GM10266 (cell line): ENCODE measurements around the gene HOGA1.

Experiments
- DNase-seq: peaks from one replicate; pipeline ENCODE4 v3.0.0; 2012; ENCODE audit errors: extremely low spot score
- CTCF ChIP-seq: IDR thresholded peaks from 2 replicates; pipeline ENCODE4 v1.5.1; 2012; ENCODE audit warnings: mild to moderate bottlenecking, low read depth; ENCODE audit not compliant: control insufficient read depth, insufficient read depth; ENCODE audit errors: missing control alignments

HOGA1 gene

GRCh38 chr10:97540669-97541500 lies 43.3 kb upstream of the HOGA1 start:
- DNase-seq, result no peak

GRCh38 chr10:97542169-97543024 lies 41.8 kb upstream of the HOGA1 start:
- no peak for DNase-seq
- no peak for TF ChIP-seq CTCF

More at GRCh38 chr10:97540669-97541500, 43.3 kb upstream of the HOGA1 start:
- no peak for TF ChIP-seq CTCF

GRCh38 chr10:97543025-97543546 lies 41.1 kb upstream of the HOGA1 start:
- no peak for TF ChIP-seq CTCF

GRCh38 chr10:97546456-97547270 lies 37.5 kb upstream of the HOGA1 start:
- DNase-seq, result no peak

More at GRCh38 chr10:97543025-97543546, 41.1 kb upstream of the HOGA1 start:
- no peak for DNase-seq

GRCh38 chr10:97547271-97547600 lies 37.0 kb upstream of the HOGA1 start:
- TF ChIP-seq CTCF, result no peak
- DNase-seq, result no peak

More at GRCh38 chr10:97546456-97547270, 37.5 kb upstream of the HOGA1 start:
- TF ChIP-seq CTCF, result no peak

GRCh38 chr10:97547962-97548361 lies 36.2 kb upstream of the HOGA1 start:
- DNase-seq, result no peak
- TF ChIP-seq CTCF, result no peak
